Measurements from ENCODE around the gene IGFBP1.

The IGFBP1 gene

DNA sequence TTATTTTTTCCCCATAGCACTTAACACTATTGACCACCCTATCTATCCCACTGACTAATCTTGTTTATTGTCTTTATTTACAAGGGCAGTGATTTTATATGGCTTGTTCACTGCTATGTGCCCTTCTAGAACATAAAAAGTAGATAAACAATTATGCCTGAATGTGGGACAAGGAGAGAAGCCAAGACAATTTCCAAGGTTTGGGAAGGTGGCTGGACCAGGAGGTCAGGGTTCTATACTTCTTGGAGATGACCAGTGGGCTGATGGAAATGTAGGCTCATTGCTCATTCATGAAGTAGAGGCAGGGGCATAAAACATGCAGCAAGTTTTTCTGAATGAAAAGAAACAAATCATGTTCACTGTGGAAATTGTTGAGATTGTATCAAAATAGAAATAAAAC, 21.3 kb downstream of the IGFBP1 start:
- no peak for DNase-seq

DNA sequence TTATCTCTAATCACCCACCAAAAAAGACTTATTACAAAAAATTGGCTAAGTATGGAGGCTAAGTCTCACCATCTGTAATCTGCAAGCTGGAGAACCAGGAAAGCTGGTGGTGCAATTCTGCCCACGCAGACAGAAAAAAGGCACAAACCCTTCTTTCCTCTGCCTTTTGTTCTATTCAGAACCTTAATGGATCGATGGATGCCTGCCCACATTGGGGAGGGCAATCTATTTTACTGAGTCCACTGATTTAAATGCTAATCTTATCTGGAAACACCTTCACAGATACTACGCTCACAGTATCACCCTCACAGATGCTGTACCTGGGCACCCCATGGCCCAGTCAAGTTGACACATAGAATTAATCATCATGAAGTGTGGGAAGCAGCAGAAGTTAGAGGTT, 22.6 kb downstream of the IGFBP1 start:
- DNase-seq: no peak

DNA sequence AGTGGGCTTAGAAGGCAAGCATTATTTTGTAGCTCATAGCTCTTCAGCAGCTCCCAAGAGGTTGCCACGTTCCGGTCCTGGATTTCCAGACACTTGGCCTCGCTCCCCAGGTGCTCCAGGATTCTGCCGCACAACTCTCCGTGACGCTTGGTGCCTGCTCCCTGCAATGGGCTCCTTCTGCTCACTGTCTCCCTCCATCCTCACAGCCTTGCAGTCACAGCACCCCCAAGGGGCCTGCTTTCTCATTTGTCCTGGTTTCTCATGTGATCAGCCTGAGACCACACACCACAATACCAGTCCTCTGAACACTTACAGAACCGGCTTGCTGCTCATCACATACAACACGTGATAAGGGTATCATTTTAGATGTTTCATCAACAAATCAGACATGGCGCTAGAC, 23.0 kb downstream of the IGFBP1 start:
- DNase-seq: no peak

DNA sequence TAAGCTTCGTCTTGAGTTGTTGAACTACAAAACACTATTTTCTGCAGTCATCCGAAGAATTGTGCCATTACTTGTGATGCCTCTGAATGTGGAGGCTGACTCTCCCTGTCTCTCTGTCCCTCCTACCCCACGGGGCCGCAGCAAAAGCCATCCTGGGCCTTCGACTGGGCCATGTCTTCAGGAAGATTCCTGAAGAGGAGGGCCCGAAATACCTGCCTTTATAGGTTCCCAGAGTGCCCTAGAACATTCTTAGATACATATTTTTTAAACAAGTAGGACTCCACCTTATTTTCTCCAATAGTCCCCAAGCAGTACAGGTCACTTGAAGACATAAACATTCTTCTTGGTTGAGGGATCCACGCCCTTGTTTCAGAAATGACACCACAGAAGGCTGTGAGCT, 24.7 kb downstream of the IGFBP1 start:
- no peak for DNase-seq

DNA sequence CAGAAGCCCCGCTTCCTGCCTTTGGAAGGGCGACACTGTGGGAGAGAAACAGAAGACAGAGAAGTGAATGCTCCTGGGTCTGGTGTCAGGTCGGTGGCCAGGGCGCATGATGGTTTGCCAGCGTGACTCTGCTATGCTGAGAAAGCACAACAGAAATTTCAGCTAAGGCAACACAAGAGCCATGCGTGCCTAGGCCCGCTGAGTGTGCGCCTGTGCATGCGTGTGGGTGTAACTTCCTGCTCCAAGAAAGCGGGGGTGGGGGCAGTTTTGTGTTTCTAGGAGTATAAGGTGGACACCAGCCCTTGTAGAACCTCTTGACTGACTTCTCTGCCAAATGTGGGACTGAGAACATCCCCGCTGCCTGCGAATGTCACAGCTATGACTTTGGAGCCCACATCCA, 26.6 kb downstream of the IGFBP1 start:
- DNase-seq: no peak

DNA sequence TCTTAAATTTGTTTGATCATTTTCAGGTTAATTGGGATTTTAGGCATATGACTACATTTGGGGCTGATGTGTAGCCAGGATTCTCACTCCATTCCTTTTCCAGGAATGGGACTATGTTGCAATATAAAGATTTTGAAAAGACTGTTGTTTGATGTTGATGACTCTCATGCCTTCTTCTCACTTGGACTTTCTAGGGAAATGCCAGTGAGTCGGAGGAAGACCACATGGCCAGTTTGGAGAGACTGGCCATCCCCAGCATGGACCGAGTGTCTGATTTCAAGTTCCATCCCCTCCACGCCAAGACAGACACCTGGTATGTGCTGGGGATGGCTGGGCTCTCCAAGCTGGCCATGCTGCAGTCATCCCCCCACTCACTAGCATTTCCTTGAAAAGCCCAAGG, 27.3 kb downstream of the IGFBP1 start:
- no peak for DNase-seq

DNA sequence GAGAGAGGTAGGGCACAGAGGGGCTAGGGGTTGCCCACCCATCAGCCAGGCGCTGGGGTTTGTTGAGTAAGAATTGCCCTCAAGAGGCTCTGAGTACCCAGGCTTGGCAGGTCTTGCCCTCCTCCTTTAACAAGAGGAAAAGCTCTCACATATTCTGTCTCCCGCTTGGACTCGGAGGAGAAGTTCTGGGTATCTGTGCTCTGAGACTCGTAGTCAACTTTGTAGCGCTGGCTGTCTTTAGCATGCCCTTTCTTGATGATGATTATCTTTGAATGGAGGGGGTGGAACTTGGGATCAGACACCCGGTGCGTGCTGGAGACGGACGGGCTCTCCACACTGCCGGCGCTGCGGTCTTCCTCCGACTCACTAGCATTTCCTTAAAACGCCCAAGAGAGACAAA, 28.8 kb downstream of the IGFBP1 start:
- DNase-seq: no peak

DNA sequence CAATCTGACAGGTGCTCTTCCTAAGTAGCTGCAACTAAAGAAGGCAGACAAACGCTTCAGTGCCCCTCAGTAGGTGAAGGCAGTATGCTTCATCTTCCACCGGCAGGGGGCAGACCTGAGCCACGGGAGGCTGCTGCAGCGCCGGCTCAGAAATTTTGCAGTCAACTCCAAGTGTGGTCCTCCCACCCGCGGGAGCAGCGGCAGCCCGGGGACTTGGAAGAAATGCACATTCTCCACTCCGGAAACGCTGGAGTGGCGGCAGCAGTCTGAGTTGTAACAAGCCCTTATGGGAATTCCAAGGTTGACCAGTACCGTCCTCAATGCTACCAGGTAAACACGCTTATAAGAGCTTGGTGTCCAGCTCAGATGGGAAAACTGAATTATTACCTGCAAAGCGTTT, 29.4 kb downstream of the IGFBP1 start:
- peak; percentile 33 to 39 for DNase-seq

DNA sequence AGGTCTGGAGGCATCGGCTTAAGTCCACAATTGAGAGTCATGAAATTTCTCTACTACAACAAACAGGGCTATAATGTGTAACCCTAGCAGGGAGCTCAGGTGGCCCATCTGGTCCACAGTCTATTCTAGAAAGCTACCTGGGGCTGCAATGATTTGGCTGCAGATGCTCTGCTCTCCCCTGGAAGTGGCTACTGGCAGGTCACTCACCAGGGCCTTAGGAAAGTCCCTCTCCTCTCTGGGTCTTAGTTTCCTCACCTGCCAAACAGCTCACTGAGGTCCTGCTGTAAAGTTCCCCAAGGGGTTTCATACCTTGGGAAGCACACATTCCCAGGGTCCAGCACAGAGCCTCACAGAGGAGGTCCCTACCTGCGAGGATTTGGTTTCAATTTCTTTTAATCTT, 30.3 kb downstream of the IGFBP1 start:
- DNase-seq: no peak

DNA sequence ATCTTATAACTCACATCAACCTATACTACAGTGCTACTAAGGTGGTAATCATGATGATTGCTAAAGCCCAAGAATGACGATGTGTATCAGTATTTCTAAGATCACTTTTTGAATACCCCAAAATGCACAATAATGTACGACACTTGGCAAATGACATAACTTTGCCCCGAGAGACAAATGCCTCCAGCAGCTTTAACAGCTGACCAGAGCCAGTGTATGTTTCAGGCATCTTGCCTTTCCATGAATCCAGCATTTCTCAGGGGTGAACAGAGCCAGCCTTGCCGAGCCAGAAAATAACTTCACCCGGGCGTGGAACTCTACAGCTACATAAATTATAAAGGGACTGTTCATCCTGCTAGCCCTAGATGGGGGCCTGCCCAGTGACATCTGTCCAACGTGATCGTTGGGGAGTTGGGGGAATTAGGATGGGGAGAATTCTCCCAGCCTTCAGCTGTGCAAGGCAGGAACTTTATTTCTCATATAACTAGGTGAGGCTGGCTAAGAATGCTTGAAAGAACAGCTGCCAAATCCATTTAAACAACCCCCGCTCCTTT, 31.0 kb downstream of the IGFBP1 start:
- DNase-seq: no peak

DNA sequence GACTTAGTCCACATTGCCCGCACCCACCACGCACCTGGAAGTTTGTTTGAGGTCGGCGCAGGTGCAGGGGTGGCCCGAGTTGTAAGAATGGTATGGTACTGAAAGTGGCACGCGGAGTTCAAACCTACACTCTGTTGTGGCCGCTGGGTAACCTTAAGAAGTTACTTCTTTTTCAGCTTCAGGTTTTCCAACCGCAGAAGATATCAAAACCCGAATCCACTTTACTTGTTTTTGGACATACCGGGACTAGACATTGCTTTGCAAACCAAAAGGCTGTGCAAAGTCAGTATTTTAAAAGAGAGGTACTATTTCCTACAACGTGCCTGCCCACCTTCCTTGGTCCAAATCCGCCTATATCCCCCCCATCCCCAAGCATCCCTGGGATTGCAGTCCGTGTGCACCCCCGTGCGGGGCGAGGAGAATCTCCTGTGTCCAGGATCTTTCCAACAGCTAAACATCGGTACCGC, 31.7 kb downstream of the IGFBP1 start:
- DNase-seq: no peak

DNA sequence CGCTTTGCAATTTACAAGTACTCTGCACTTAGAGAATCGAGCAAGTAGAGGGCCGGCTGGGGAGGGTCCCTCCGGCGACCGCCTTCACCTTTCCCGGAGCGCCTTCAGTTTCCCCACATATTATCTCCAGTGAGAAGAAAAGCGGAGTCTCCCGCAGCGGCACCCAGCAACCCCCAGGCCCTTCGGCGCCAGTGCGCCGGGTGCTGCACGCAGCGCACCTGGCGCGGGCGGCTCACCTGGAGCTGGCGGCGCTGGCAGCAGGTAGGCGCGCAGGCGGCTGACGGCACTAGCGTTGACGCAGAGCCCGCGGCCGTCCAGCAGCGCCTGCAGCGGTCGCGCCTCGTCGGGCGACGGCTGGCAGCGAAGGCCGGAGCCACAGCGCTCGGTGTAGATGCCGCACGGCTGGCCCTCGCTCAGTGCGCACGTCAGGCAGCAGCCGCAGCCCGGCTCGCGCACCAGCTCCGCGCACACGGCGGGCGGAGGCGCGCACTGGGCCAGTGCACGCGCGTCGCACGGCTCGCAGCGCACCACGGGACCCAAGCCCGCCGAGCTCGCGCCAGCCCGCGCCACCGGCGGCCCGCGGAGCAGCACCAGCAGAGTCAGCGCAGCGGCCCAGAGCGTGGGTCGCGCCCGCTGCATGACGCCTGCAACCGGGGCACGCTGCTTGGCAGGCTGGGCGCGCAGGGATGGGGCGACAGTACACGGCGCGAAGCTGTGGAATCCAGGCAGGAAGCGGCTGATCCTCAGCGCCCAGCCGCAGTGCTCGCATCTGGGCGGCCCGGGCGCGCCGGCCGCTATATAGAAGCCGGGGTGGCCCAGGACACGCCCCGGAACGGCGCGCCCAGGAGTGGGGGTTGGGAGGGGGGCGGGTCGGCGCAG, 32.5 kb downstream of the IGFBP1 start, which contains the start of gene IGFBP3:
Gene IGFBP3, minus strand, starts transcription at position 771 of the 879 bp plus-strand sequence. Its CDS starts 132 bp downstream, at position 639.
- DNase-seq: no peak

DNA sequence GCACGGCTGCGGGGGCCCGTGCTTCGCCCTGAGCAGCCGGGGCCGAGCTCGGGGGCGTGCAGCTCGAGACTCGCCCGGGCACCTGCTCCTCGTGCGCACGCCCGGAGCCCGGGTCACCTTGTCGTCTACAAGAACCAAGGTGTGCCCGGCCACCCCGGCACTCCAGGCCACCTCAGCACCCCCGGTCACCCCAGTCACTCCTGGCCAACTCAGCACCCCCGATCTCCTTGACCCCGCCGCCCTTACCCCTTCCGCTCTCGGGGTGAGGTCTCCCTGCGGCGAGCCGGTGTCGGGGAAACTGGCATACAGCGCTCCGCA, 33.1 kb downstream of the IGFBP1 start:
- no peak for DNase-seq

DNA sequence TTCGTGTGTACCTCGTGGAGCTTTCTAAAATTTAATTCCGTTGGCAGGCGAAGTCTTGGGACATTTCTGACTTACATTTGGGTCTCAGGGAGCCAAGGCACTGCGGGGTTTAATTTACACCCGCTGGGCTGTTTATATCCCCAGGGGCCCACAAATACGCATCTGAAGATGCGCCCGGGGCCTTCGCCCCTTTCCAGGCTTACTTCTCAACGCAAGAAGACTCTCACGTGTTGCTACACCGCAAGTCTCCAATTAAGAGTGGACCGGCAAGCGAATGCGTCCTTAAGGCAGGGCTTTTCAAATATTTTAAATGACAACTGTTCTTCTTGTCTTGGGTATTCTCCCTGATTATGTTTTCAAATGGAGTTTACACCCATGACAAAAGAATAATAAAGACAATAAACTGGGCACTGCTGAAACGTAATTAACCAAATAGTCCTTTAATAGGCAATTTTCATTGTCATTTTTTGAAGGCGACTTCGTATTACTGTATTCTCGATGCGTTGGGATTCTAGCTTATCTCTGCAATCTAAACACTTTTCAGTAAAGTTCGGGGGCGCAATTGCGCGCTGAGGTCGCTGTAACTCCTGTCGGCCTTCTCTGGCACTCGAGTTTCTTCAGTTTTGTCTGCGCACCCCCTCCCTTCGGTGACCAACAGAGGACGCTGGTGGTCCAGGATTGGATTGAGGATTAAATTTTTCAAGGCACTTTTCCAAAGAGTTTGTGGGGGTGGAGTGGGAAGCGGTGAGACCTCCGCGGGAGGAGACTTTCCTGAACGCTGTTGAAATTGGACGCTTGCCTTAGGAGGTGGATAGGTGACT, 33.6 kb downstream of the IGFBP1 start:
- no peak for DNase-seq

DNA sequence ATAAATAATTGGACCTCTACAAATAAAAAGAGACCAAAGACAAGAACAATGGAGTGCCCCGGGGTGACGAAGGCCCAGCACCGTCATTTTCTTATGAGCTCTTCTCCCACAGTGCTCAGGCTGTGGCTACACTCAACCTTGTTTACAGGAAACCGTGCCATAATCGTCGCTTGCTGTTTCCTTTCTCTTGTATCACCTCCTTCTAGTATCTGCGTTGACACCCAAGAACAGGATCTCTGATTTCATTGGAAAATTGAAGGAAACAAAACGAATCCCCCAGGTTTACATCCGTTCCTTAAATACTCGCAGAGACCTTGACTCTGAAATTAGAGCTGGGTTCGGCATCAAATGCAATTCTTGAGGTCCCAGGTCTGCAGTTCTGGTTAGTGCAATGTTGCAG, 34.5 kb downstream of the IGFBP1 start:
- DNase-seq: no peak

DNA sequence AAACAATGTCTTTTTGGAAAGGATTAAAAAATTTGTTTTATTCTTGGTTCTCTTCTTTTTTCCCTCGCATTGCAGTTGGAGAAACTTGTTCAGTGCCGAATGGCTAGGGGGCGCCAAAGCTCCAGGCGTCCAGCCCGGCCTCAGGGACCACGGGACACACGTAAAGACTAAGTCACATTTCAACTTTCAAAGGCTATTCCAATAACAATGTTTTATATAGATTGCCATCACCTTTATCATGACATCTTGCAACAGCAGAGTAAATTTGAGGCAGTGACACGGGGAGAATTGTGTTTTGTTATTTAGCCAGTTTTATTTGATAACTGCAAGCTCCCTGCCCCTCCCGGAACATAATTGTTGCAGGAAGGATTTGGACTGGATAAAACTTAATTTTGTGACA, 35.0 kb downstream of the IGFBP1 start:
- peak in 1 of 2 donors; percentile 27 for DNase-seq

DNA sequence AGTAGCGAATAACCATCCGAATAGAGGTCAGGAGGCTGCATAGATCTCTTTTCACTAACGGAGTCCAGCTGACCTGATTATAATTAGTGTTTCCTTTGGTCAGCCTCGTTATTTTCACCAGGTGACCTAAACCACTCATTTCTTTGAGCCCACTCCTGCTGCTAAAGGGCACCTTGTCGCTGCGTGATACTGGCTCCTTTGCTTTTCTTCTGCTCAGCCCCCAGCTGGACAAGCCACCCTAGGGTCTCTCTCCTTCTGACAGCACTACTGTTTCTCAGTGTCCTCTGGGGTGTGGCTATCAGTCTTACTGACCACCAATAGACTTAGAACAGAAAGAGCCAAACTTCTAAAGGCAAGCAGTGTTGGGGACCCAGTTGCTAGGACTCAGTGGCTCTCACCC, 35.5 kb downstream of the IGFBP1 start:
- no peak for DNase-seq

DNA sequence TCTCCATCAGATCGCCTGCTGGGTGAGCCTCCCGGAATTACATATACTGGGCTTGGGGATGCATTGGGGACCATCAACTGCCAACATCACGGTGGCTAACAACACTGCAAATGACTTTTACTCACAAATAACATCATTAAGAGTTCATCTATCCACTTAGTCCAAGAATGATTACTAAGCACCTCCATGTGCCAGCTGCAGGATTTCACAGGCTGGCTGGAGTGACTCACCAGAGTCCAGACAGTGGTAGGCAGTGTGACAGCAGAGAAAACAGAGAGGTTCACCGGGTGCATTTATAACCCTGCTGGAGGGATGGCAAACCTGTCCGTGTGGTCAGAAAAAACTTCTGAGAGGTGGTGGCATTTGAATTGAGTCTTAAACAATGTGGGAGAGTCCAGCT, 36.0 kb downstream of the IGFBP1 start:
- DNase-seq: no peak

DNA sequence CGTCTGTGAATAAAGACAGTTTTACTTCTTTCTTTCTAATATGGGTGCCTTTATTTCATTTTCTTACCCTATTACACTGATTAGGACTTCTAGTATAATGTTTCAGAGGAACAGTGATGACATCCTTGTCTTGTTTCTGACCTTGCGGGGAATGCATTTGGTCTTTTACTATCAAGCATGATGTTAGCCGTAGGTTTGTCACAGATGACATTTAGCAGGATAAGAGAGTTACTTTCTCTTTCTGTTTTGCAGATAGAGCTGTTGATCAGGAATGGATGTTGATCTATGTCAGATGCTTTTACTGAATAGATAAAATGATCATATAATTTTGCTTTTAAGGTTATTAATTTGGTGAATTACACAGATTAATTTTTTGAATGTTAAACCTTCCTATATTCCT, 39.4 kb downstream of the IGFBP1 start:
- DNase-seq: no peak

DNA sequence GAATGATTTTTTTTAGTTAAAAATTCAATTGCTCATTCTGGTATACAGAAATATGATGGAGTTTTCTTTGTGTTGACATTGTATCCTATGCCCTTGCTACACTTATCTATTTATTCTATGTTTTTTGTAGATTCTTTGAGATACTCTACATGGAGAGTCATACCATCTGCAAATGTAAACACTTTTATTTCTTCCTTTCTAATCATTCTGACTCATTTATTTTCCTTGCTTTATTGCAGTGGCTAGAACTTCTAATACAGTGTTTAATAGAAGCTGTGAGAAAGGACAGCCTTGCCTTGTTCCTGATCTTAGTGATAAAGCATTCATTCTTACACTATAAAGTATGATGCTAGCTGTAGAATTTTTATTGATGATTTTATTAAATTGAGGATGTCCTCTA, 42.7 kb downstream of the IGFBP1 start:
- no peak for DNase-seq

DNA sequence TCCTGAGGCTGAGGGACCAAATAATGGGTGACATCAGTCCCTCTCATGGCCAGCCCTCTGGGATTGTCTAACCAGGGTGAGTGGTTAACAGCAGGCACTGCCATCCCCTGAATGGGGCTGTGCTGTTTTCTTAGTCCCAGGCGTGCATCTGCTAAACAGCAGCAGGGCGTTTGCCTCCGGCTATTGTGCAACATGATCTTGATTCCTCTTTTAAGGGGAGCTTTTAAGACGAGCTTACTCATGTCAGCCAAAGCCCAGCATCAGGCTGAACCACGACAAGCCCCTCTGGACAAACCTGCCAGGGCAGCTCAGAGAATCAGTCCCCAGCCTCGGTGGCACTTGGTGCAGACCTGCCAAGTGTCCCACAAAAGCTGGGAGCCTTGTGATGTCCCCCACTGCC, 49.0 kb downstream of the IGFBP1 start:
- DNase-seq: no peak

DNA sequence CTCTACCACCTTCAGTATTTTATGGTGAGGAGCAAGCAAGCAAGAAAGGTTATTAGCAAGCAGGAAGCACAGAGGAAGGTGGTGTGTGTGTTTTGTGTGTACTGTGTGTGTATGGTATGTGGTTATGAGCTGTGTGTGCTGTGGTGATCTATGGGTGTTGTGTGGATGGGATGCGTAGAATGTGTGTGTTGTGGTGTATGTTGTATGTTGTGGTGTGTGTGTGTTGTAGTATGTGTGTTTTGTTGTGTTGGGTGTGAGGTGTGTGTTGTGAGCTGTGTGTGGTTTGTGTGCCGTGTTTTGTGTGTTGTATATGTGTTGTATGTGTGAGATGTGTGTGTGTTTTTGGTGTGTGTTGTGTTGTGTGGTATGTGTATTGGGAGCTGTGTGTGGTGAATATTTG, 49.6 kb downstream of the IGFBP1 start:
- DNase-seq: no peak

DNA sequence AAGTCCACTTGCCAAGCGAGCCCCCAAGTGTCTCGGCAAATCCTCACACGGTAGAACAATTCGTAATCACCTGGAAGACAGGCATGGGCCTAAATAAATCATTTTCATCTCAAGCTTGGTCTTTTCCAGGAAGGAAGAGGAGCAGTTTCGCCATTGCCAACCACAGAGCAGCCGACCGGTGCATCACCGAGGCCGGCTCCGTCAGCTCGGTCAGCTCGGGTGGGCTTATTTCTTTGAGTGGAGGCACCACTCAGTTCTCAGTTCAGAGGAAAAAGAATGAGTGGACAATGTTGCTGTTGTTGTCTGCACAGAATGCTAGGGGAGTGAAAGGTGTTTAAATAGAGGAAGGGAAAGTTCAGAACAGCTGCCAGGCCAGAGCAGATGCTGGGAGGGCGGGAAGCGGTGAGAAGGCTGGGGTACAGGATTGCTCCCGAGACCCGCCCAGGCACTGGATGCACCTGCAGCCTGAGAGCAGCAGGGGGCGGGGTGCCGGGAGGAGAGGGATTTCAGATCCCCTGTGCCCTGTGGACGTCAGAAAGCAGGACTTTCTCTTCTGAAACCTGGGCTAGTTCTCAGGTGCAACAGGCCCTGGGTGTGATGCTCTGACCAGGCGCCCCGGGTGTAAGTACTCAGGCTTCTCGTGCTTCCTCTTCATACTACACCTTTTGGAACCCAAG, 50.5 kb downstream of the IGFBP1 start:
- no peak for DNase-seq

Data from bone marrow (tissue), 2 donors.